Middle frontal gyrus (tissue), 1 donor: ENCODE data around the gene PRKRIP1.
"Not testable (repeated sequence)": the region's sequence is repeated elsewhere in the genome, so short reads cannot be mapped to it uniquely, and the experiment has no call there.

Experiments used
- DNase-seq: peaks from one replicate; pipeline ENCODE4 v3.0.0-alpha.2; 2015; ENCODE audit warnings: low spot score; ENCODE audit errors: extremely low spot score

Gene PRKRIP1

GRCh38 chr7:102455596-102455995 is 59.4 kb downstream of the PRKRIP1 start:
- no peak for DNase-seq

DNA sequence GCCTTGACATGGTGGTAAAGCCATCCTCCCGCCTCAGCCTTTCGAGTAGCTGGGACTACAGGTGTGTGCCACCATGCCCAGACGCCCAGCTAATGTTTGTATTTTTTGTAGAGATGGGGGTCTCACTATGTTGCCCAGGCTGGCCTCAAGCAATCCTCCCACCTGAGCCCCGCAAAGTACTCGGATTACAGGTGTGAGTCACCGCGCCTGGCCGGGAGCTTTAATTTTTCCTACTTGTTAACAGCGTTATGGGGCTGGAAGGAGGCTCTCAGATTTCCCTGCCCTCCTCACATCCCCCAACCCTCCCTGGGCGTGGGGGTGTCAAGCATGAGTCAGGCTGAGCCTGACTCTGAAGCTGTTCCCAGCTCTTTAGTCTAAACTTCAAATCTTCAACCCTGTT is 60.2 kb downstream of the PRKRIP1 start:
- DNase-seq, result no peak

- DNase-seq, result no peak
Observed at GRCh38 chr7:102457352-102457924, 61.3 kb downstream of the PRKRIP1 start.

GRCh38 chr7:102459221-102459844 is 63.2 kb downstream of the PRKRIP1 start:
- DNase-seq, result no peak

GRCh38 chr7:102460467-102460866 is 64.3 kb downstream of the PRKRIP1 start:
- no peak for DNase-seq

DNA sequence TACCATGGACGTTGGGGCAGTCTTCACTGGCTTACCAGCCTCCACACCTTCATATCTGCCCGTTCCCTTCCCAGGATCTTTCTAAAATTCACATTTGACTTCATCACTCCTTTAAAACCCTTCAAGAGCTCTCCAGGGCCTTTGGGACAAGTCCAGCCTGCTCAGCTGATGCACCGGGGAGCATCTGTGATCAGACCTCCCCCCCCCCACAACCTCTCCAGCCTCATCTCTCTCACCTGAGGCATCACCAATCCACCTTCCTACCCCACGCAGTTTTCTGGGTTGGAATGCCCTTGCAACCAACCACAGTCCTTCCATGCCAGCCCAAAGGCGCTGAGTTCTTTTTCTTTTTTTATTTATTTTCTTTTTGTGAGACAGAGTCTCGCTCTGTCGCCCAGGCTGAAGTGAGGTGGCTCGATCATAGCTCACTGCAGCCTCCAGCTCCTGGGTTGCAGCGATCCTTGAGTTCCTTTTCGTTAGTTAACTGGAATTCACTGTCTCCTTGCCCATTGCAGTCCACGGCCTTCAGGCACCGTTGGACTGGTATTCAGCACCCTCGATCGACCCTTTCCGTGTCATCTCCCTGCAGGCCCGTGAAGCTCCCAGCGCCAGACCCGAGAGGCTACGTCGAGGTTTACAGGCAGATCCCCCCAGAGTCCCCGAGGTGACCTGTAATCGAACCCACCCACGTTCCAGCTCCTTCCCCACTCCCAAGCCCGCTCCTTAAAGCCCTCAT is 67.8 kb downstream of the PRKRIP1 start:
- DNase-seq, result no peak

DNA sequence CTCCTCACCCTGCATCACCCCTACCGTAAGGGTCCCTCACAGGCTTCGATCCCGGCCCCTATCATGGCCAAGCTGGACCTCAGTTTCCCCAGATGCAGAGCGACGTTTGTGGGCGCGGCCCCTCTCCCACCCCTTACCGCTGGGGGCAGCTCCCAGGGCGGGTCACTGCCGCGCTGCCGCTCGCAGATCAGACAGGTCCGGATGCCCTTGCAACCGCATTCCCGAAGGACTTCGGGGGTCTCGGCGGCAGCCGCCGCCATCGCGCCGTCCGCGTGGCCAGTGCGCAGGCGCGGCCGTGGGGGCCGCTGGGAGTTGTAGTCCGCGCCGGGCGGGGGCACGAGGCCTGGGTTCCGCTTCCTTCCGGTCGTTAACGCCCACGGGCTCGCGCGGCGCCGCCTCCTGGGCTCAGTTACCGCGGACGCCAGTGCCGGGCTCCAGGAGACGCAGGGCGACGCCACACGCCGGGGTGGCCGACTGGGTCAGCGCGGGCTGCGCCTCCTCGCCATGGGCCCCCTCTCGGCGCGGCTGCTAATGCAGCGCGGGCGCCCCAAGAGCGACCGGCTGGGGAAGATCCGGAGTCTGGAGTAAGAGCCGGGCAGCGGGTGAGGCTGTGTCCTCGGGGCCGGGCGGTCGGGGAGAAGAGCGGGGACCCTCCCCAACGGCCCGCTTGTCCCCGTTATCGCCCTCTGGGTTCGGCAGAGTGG is 68.6 kb downstream of the PRKRIP1 start, which contains the start of the genes ALKBH4 and LRWD1:
Gene ALKBH4, minus strand, starts transcription at position 287 of the 704 bp plus-strand sequence. Its CDS starts 27 bp downstream, at position 260.
Gene LRWD1, plus strand, starts transcription at position 408 of the 704 bp plus-strand sequence. Its CDS starts 97 bp downstream, at position 505.
- peak; percentile 89 for DNase-seq

DNA sequence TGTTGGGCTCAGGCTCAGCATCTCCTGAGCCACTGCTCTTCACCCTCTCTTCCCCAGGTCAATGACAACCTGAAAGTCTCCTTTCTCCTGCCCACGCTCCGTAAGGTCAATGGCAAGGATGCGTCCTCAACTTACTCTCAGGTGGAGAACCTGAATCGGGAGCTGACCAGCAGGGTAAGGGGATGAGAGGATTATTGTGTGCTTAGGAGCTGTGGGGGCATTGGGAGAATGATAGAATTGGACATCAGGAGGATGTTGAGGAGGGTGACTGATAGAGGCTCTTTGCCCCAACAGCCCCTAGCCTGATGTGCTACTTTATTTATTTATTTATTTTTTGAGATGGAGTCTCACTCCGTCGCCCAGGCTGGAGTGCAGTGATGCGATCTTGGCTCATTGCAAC is 69.9 kb downstream of the PRKRIP1 start:
- DNase-seq, result no peak

GRCh38 chr7:102467581-102468477 is 71.7 kb downstream of the PRKRIP1 start:
- no peak for DNase-seq

GRCh38 chr7:102468478-102469350 is 72.6 kb downstream of the PRKRIP1 start:
- no peak for DNase-seq

DNA sequence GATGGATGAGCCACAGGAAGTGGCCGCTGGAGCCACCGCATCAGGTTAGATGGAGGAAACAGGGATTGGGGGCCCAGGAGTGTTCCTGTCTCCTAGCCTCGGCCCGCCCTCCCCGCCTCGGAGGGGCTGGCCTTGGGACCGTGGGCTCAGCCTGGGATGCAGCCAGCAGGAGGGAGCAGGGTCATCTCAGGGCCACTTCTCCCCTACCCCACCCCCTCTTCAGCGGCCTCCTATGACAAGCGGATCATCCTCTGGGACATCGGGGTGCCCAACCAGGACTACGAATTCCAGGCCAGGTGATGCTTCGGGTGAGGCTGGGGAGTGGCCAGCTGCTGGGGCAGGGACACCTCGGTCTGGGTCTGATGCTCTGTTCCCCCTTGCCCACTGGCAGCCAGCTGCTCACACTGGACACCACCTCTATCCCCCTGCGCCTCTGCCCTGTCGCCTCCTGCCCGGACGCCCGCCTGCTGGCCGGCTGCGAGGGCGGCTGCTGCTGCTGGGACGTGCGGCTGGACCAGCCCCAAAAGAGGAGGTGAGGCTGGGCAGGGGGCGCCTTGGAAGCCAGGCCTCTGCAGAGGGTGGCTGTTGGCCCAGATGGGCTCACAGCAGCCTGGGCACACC is 73.3 kb downstream of the PRKRIP1 start:
- DNase-seq, result no peak

GRCh38 chr7:102469972-102470825 is 74.0 kb downstream of the PRKRIP1 start:
- DNase-seq, result no peak

DNA sequence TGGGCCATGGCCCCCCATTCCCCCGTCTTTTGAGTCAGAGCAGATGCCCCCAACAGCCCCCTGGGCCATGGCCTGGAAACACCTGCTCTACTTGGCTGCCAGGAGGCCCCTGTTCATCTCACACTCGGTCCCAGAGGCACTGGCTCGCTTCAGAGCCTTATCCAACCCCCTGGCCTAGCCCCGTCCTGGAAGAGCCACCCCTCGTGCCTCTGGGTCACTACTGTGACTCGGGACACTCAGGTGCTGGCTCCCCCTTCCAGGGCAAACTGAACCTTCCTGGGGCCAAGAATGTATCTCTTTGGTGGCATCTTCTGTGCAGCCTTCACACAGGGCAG is 75.6 kb downstream of the PRKRIP1 start:
- DNase-seq, result no peak

DNA sequence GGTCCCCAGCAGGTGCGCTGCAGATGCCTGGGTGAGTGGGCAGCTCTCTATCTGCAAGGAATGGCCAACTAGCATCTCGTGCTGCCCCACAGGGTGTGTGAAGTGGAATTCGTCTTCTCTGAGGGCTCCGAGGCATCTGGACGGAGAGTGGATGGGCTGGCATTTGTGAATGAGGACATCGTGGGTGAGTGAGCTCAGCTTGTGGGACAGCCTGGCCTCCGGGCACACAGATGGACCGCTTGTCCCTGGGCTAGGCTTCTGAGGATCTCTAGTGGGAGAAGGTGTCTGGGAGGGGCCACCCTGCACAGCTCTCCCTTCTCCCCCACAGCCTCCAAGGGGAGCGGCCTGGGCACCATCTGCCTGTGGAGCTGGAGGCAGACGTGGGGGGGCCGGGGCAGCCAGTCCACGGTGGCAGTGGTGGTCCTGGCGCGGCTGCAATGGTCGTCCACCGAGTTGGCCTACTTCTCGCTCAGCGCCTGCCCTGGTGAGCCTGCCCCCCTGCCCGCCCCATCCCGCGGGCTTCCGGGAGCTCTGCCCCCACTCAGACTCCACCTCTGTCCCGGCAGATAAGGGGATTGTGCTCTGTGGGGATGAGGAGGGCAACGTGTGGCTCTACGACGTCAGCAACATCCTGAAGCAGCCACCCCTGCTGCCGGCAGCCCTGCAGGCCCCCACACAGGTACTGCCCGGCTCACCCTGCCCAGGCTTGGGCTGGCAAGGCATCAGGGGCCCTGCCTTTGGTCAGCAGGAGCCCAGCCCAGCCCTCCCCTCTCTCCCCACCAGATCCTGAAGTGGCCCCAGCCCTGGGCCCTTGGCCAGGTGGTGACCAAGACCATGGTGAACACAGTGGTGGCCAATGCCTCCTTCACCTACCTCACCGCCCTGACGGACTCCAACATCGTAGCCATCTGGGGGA is 76.2 kb downstream of the PRKRIP1 start:
- no peak for DNase-seq

DNA sequence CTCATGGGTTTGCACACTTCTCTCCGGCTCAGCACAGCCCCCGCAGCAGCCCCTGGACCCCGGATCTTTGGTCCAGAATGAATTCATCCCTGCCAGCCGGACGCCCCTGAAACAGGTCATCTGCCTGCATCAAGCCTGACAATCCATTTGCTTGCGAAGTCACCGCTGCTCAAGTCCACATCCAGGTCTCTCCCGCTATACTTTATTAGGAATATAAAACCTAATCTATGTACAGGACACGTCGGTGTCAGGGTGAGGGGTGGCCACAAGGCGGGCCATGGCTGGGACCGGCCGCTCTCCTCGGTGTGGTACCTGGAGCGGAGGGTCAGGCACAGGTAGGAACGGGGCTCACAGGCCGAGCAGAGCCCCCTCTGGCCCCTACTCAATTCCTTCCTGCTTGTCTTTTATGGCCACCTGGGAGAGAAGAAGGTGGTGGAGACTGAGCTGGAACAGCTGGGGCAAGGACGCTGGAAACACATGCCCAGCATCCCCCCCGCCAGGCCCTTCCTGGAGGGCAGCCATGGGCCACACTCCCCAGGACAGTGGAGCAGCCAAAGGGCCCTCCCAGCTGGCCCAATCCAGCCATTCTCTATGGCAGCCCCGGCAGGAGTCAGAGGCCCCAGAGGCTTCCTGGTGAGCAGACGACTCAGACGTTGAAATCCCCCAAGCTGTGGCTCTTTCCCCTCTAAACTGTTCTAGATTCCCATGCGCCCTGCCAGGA is 77.3 kb downstream of the PRKRIP1 start:
- DNase-seq, result no peak

DNA sequence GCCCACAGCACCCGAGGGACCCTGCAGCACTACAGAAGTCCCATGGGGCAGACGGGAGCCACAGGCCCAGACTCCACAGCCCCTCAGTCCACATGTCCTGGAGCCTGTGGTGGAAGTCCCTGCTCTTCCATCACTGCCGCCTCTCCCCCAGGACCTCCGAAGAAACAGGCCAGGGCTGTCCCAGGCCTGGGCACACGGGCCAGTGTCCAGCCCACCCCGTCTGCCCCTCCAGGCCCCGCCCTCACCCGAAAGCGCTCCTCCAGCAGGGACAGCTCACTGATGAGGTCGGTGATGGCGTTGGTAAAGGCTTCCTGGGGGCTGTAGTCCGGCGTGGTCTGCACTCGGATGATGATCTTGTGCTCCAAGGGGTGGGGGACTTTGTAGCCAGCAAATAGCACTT is 78.0 kb downstream of the PRKRIP1 start:
- not testable (repeated sequence) for DNase-seq
